ENCODE data around the gene ORM2.

ORM2 gene

DNA sequence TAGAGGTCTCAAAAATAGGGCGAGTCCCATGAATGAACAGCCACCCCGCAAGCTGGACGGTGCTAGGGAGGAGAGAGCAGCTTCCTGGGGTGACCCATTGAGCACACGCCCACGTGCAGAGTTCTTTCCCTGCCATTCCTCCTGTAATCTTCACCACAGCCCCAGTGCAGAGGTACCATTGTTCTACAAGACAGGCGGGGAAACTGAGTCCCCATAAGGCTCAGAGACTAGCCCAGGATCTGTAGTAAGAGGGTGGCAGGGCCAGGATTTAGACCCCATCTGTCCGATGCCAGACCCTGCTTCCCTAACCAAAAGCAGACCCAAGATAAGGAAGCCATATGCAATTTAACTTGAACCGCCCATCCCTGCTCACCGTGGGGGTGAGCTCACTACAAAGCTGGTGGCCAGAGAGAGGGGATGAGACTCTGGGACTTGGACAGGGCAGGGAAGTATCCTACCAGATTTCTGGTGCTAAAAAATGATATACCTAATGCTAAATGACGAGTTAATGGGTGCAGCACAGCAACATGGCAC is 43.5 kb upstream of the ORM2 start:
- TF ChIP-seq REST (IDR thresholded peaks at IDR 0.05; ENCODE audit: insufficient read depth in 1 of 2, low read depth in 2 of 2, low read length in 2 of 2), result no peak
- TF ChIP-seq TAF1 (IDR thresholded peaks at IDR 0.05; ENCODE audit: borderline replicate concordance, insufficient read depth, low read length), result no peak
- no peak for TF ChIP-seq SIN3A (IDR thresholded peaks at IDR 0.05; ENCODE audit: borderline replicate concordance, insufficient read depth, low read length)
- TF ChIP-seq POLR2AphosphoS5 (IDR thresholded peaks at IDR 0.05; ENCODE audit: low read depth, low read length), result no peak
- no peak for TF ChIP-seq FOXP2 (optimal IDR thresholded peaks at IDR 0.05; ENCODE audit: borderline replicate concordance, extremely low read depth, extremely low read length, insufficient read depth)

DNA sequence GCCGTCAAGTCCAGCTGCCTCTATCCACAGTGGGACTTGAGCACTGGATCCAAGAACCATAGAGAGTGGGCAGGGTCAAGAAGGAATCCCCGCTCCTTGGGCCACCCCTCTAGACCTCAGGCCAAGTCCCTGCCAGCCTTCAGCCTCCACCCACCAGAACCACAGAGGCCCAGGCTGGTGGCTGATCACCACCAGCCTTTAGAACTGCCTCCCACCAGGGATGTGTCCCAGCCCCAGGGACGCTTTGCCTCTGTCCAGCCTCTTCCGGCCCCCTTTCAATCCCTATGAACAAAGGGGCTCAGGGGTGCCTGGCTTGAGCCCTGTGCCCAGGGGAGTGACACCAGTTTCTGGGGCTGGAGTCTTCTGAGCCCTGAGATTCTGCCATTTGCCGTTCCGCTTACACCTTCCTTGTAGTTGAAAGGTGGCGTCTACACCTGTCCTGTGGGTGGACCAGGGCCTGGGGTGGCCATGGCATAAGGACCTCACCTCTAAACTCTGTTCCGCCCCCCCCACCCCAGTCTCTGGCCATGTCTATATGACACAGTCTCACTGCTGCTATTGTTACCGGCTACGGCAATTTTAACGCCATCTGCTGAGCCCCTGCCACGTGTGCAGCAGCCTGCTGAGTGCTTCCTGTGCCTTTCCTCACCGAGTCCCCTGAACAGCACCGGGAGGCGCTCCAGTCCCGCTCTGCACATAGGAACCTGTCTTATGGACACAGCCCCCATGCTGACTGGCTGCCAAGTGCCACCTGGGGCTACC is 42.5 kb upstream of the ORM2 start:
- TF ChIP-seq POLR2AphosphoS5 (IDR thresholded peaks at IDR 0.05; ENCODE audit: low read depth, low read length) (no peak), TAF1 (IDR thresholded peaks at IDR 0.05; ENCODE audit: borderline replicate concordance, insufficient read depth, low read length) (no peak), SIN3A (IDR thresholded peaks at IDR 0.05; ENCODE audit: borderline replicate concordance, insufficient read depth, low read length) (no peak), REST (IDR thresholded peaks at IDR 0.05; ENCODE audit: insufficient read depth in 1 of 2, low read depth in 2 of 2, low read length in 2 of 2) (no peak), FOXP2 (optimal IDR thresholded peaks at IDR 0.05; ENCODE audit: borderline replicate concordance, extremely low read depth, extremely low read length, insufficient read depth) (no peak)

GRCh38 chr9:114287763-114288192 is 41.9 kb upstream of the ORM2 start:
- TF ChIP-seq REST (IDR thresholded peaks at IDR 0.05; ENCODE audit: insufficient read depth in 1 of 2, low read depth in 2 of 2, low read length in 2 of 2), result no peak

GRCh38 chr9:114288193-114289091 is 41.2 kb upstream of the ORM2 start:
- TF ChIP-seq REST (IDR thresholded peaks at IDR 0.05; ENCODE audit: insufficient read depth in 1 of 2, low read depth in 2 of 2, low read length in 2 of 2), result no peak
- TF ChIP-seq POLR2AphosphoS5 (IDR thresholded peaks at IDR 0.05; ENCODE audit: low read depth, low read length), result no peak

Measured in PFSK-1 (cell line).